GM12875 (cell line): ENCODE results near the gene GDF11.
A peak's percentile ranks its signal among the peaks of the same experiment; 100 is the strongest.

ENCODE experiments used
- H3K4me3 ChIP-seq: one replicate; pipeline ENCODE4 v1.5.1; 2011; ENCODE audit warnings: low read depth, low read length, control low read depth
- CTCF ChIP-seq: IDR thresholded peaks from 2 replicates; pipeline ENCODE4 v1.5.1; 2011; ENCODE audit warnings: low read depth, mild to moderate bottlenecking, control low read depth, inconsistent platforms, low read length, moderate library complexity, borderline replicate concordance; ENCODE audit not compliant: insufficient read depth

Gene GDF11

GRCh38 chr12:55715833-55716581, 26.9 kb upstream of the GDF11 start, which contains the start of gene BLOC1S1:
BLOC1S1 (plus strand) TSS chr12:55716046; CDS start chr12:55716052, 6 bp downstream.
- no peak for TF ChIP-seq CTCF
- H3K4me3 ChIP-seq: peak within 1 kb of the TSS; percentile 78

- peak overlapping the region; percentile 78 for H3K4me3 ChIP-seq
- TF ChIP-seq CTCF: no peak
Observed at GRCh38 chr12:55716582-55716957, 26.4 kb upstream of the GDF11 start.

GRCh38 chr12:55717011-55718007, 25.6 kb upstream of the GDF11 start:
- peak overlapping the region; percentile 78 for H3K4me3 ChIP-seq
- TF ChIP-seq CTCF: no peak

GRCh38 chr12:55718015-55718414, 24.9 kb upstream of the GDF11 start:
- H3K4me3 ChIP-seq: no peak overlapping the region

GRCh38 chr12:55718624-55719275, 24.2 kb upstream of the GDF11 start:
- no peak overlapping the region for H3K4me3 ChIP-seq
- no peak for TF ChIP-seq CTCF

More at GRCh38 chr12:55718015-55718414, 24.9 kb upstream of the GDF11 start:
- TF ChIP-seq CTCF: no peak

- TF ChIP-seq CTCF: no peak
- no peak overlapping the region for H3K4me3 ChIP-seq
Observed at GRCh38 chr12:55719371-55719770, 23.6 kb upstream of the GDF11 start.
